IPS DF 6.9 (cell line): ENCODE data around the gene ENTPD5.
A peak's percentile ranks its signal among the peaks of the same experiment; 100 is the strongest.
"Not testable (repeated sequence)": the region's sequence is repeated elsewhere in the genome, so short reads cannot be mapped to it uniquely, and the experiment has no call there.

Source experiments
- DNase-seq: peaks from one replicate; pipeline ENCODE4 v3.0.0-alpha.2; 2013; ENCODE audit warnings: low read depth, low spot score
- H3K27ac ChIP-seq: one replicate; pipeline ENCODE4 v1.5.1; 2013; ENCODE audit warnings: low read length, control low read depth
- H3K27me3 ChIP-seq: 2 replicates; pipeline ENCODE4 v1.6.1; 2013; ENCODE audit warnings: mild to moderate bottlenecking, low read length; ENCODE audit not compliant: control insufficient read depth, insufficient read depth
- H3K36me3 ChIP-seq: 2 replicates; pipeline ENCODE4 v1.6.1; 2013; ENCODE audit warnings: low read length; ENCODE audit not compliant: control insufficient read depth, insufficient read depth
- H3K4me1 ChIP-seq: 2 replicates; pipeline ENCODE4 v1.6.1; 2013; ENCODE audit warnings: low read length; ENCODE audit not compliant: control insufficient read depth, insufficient read depth
- H3K4me3 ChIP-seq: 2 replicates; pipeline ENCODE4 v1.5.1; 2013; ENCODE audit warnings: mild to moderate bottlenecking, low read length
- H3K9me3 ChIP-seq: 2 replicates; pipeline ENCODE4 v1.6.1; 2013; ENCODE audit warnings: low read length, inconsistent platforms; ENCODE audit not compliant: control insufficient read depth, insufficient read depth
- WGBS: extraction: QIAGEN DNeasy Blood & Tissue Kit; methylation state at CpG from one replicate; pipeline ENCODE4 v1.1.7; 2013; ENCODE audit warnings: mixed read lengths, missing lambda C conversion rate; ENCODE audit not compliant: insufficient read length, insufficient coverage; 5-methylcytosine and 5-hydroxymethylcytosine counted together

ENTPD5 gene

GRCh38 chr14:73949752-73950734, 69.0 kb downstream of the ENTPD5 start, which contains the start of the genes COQ6 and FAM161B:
Gene COQ6 (plus strand): TSS chr14:73950302. CDS start chr14:73950333, 31 bp downstream.
Gene FAM161B (minus strand): TSS chr14:73950094. CDS start chr14:73950026, 68 bp downstream.
- H3K9me3 ChIP-seq = no peaks in the 10 kb centered on the region
- no CpG with 5 or more reads among the region's 70 CpGs for WGBS
- no peaks in the 10 kb centered on the region; the same call in 1 of the 2 replicates for H3K4me1 ChIP-seq
- H3K27ac ChIP-seq = no peak within 1 kb of the TSS
- no peaks in the 10 kb centered on the region for H3K36me3 ChIP-seq
- no peaks in the 10 kb centered on the region for H3K27me3 ChIP-seq
- peak; percentile 91 for DNase-seq
- peak within 1 kb of the TSS; percentile 44; the same call in 1 of the 2 replicates for H3K4me3 ChIP-seq

GRCh38 chr14:73945159-73945670, 73.9 kb downstream of the ENTPD5 start:
- no CpG with 5 or more reads among the region's 4 CpGs for WGBS
- no peaks in the 10 kb centered on the region for H3K4me1 ChIP-seq
- DNase-seq = no peak

GRCh38 chr14:73944432-73945158, 74.5 kb downstream of the ENTPD5 start:
- no CpG with 5 or more reads among the region's 17 CpGs for WGBS

More at GRCh38 chr14:73945159-73945670, 73.9 kb downstream of the ENTPD5 start:
- Histone ChIP-seq H3K27me3 (no peaks in the 10 kb centered on the region), H3K9me3 (no peaks in the 10 kb centered on the region), H3K36me3 (no peaks in the 10 kb centered on the region), H3K27ac (no peak overlapping the region), H3K4me3 (no peak overlapping the region)

DNA sequence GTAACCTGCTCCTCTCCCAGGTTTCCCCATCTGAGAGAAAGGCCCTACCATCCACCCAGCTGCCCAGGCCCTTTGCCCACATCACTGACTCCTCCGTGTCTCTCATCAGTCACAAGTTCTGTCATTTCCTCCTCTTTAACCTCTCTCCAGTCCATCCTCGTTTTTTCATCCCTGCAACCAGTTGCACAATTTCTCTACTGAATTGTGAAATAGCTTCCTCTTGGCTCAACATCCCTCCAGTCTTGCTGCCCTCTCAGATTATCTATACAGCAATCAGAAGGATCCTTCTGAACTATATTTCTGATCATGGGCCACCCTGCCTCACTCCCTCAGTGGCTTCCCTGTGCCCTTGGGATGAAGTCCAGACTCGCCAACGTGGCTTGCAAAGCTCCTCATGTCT, 76.0 kb downstream of the ENTPD5 start:
- WGBS = no CpG with 5 or more reads among the region's 4 CpGs
- Histone ChIP-seq H3K27ac (no peak overlapping the region), H3K27me3 (no peaks in the 10 kb centered on the region), H3K36me3 (no peaks in the 10 kb centered on the region), H3K4me3 (no peak overlapping the region), H3K4me1 (no peaks in the 10 kb centered on the region), H3K9me3 (no peaks in the 10 kb centered on the region)
- no peak for DNase-seq

More at GRCh38 chr14:73944432-73945158, 74.5 kb downstream of the ENTPD5 start:
- H3K27me3 ChIP-seq = no peaks in the 10 kb centered on the region
- no peaks in the 10 kb centered on the region for H3K36me3 ChIP-seq
- H3K4me3 ChIP-seq = no peak overlapping the region
- H3K9me3 ChIP-seq = no peaks in the 10 kb centered on the region
- H3K27ac ChIP-seq = no peak overlapping the region
- DNase-seq = no peak
- no peaks in the 10 kb centered on the region for H3K4me1 ChIP-seq

DNA sequence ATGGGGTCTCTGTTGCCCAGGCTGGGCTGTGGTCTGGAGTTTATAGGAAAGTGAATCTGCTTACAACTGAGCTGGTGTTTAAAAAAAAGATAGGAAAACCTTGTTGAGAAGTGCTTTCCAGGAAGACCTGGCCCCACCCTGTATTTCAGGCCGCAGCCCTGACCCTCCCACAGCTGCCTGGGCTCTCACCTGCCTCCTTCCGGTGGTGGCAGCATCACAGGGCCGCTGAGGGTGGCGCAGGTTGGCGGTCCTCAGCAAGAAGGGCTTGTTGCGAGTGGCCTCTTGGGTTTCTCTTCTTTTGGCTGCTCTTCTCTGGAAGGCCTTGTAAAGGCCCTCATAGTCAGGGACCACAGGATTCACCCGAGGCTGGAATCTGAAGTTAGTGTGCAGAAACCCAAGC, 76.9 kb downstream of the ENTPD5 start:
- H3K4me1 ChIP-seq = no peaks in the 10 kb centered on the region
- WGBS = no CpG with 5 or more reads among the region's 7 CpGs
- no peak for DNase-seq
- H3K4me3 ChIP-seq = no peak overlapping the region
- H3K27ac ChIP-seq = no peak overlapping the region
- no peaks in the 10 kb centered on the region for H3K27me3 ChIP-seq
- H3K36me3 ChIP-seq = no peaks in the 10 kb centered on the region
- H3K9me3 ChIP-seq = no peaks in the 10 kb centered on the region

DNA sequence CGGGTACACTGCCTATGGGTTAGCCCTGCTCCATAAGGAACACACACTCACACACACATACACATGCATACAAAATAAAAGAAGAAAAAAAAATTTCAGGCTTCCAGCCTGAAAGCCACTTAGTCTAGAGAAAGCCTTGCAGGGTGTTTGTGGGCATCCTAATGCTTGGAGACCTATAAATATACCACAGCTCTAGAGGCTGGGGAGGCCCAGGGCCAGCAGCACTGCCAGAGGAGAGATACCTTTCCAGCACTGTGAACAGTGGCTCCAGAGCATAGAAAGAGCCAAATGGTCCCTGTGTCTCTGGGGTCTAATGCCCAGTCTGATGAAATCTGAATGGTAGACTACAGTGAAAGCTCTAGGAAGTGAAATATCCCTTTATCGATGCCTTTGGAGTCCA, 82.1 kb downstream of the ENTPD5 start:
- H3K27ac ChIP-seq = no peak overlapping the region
- WGBS = no CpG with 5 or more reads among the region's 2 CpGs
- H3K4me1 ChIP-seq = no peaks in the 10 kb centered on the region
- DNase-seq = no peak
- H3K4me3 ChIP-seq = no peak overlapping the region
- no peaks in the 10 kb centered on the region for H3K36me3 ChIP-seq
- H3K27me3 ChIP-seq = no peaks in the 10 kb centered on the region
- no peaks in the 10 kb centered on the region for H3K9me3 ChIP-seq

GRCh38 chr14:73936548-73936947, 82.5 kb downstream of the ENTPD5 start:
- no peak overlapping the region for H3K4me3 ChIP-seq
- no peaks in the 10 kb centered on the region for H3K9me3 ChIP-seq
- WGBS = no CpG with 5 or more reads among the region's 1 CpG
- no peak overlapping the region for H3K27ac ChIP-seq
- no peaks in the 10 kb centered on the region for H3K4me1 ChIP-seq
- H3K27me3 ChIP-seq = no peaks in the 10 kb centered on the region
- H3K36me3 ChIP-seq = no peaks in the 10 kb centered on the region
- no peak for DNase-seq

DNA sequence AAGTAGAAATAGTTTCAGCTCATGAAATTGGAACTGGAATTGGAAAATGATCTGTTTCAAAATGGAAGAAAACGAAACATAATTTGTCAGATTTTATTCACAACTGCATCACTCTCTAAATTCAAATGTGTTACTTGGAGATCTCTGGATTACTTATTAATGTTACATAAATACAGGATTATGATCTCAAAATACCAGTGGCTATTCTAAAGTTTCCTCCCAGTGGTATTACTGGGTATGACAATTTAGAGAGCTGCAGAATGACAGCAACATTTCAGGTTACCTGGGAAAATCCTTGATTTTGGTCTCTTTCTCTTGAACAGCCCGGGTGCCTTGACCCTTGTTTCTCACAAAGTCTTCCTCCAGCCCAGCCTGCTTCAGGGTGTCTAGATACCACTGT, 83.4 kb downstream of the ENTPD5 start:
- Histone ChIP-seq H3K36me3 (no peaks in the 10 kb centered on the region), H3K27me3 (no peaks in the 10 kb centered on the region), H3K9me3 (no peaks in the 10 kb centered on the region), H3K4me3 (no peak overlapping the region), H3K4me1 (no peaks in the 10 kb centered on the region), H3K27ac (no peak overlapping the region)
- no peak for DNase-seq
- WGBS = no CpG with 5 or more reads among the region's 2 CpGs

- H3K9me3 ChIP-seq = no peaks in the 10 kb centered on the region
- H3K27ac ChIP-seq = no peak overlapping the region
- H3K4me1 ChIP-seq = no peaks in the 10 kb centered on the region
- no CpG with 5 or more reads among the region's 5 CpGs for WGBS
- DNase-seq = no peak
- H3K27me3 ChIP-seq = no peaks in the 10 kb centered on the region
- H3K36me3 ChIP-seq = peaks cover 18% of the 10 kb centered on the region
- no peak overlapping the region for H3K4me3 ChIP-seq
These were observed 94.8 kb downstream of the ENTPD5 start for GRCh38 chr14:73924337-73924736.

- WGBS = no CpG with 5 or more reads among the region's 2 CpGs
- H3K36me3 ChIP-seq = peaks cover 12% of the 10 kb centered on the region; the same call in 1 of the 2 replicates
- not testable (repeated sequence) for H3K4me3 ChIP-seq, DNase-seq, H3K27ac ChIP-seq, H3K4me1 ChIP-seq, H3K9me3 ChIP-seq, H3K27me3 ChIP-seq
These were observed 99.6 kb downstream of the ENTPD5 start for GRCh38 chr14:73919457-73919856.
